GM19238 (cell line): Measurements from ENCODE around the gene GFER.

ENCODE experiments used
- DNase-seq: peaks from one replicate; pipeline ENCODE4 v3.0.0; 2011; ENCODE audit warnings: low spot score; ENCODE audit not compliant: insufficient read length

The GFER gene

GRCh38 chr16:1990351-1991134 lies 6.5 kb downstream of the GFER start:
- no peak for DNase-seq

- peak; percentile 76 for DNase-seq
These were observed 7.2 kb downstream of the GFER start for GRCh38 chr16:1991135-1991551.

- no peak for DNase-seq
These were observed 7.6 kb downstream of the GFER start for GRCh38 chr16:1991588-1991947.

- peak; percentile 99 for DNase-seq
These were observed 8.1 kb downstream of the GFER start for GRCh38 chr16:1991948-1992703.

- no peak for DNase-seq
These were observed 8.8 kb downstream of the GFER start for GRCh38 chr16:1992704-1993317.

- DNase-seq: no peak
These were observed 9.7 kb downstream of the GFER start for GRCh38 chr16:1993731-1994131.

- no peak for DNase-seq
These were observed 13.7 kb downstream of the GFER start for GRCh38 chr16:1997494-1998359.

GRCh38 chr16:1998360-1998835 lies 14.4 kb downstream of the GFER start:
- no peak for DNase-seq

- no peak for DNase-seq
These were observed 15.1 kb downstream of the GFER start for GRCh38 chr16:1998852-1999801.

- no peak for DNase-seq
These were observed 16.0 kb downstream of the GFER start for GRCh38 chr16:1999866-2000514.

GRCh38 chr16:2001035-2001434 lies 17.0 kb downstream of the GFER start:
- DNase-seq: no peak

GRCh38 chr16:2001456-2002355 lies 17.7 kb downstream of the GFER start:
- DNase-seq: no peak

GRCh38 chr16:2002406-2003230 lies 18.6 kb downstream of the GFER start:
- no peak for DNase-seq

GRCh38 chr16:2003231-2003826 lies 19.3 kb downstream of the GFER start:
- DNase-seq: no peak

- DNase-seq: peak; percentile 98
These were observed 20.0 kb downstream of the GFER start for GRCh38 chr16:2003827-2004641.

GRCh38 chr16:2004795-2005517 lies 21.0 kb downstream of the GFER start:
- no peak for DNase-seq
